ENCODE measurements around the gene C4orf36. TPM values are rescaled to one million over a fixed set of nuclear protein-coding genes. Genes with fewer than 3 reads are reported as not detected.
A peak's percentile ranks its signal among the peaks of the same experiment; 100 is the strongest.

C4orf36 gene
- total RNA-seq, 1 donor from 2014 or later: not detected

- Histone ChIP-seq H3K9me3 (ENCODE audit: insufficient read depth, low read depth, low read length) (no peaks in the 10 kb centered on the region), H3K27ac (ENCODE audit: low read depth, low read length) (no peak overlapping the region), H3K4me3 (ENCODE audit: insufficient read depth, low read depth, low read length) (no peak overlapping the region), H3K4me1 (ENCODE audit: insufficient read depth, low read length) (no peaks in the 10 kb centered on the region), H3K79me2 (ENCODE audit: insufficient read depth, low read length) (no peaks in the 10 kb centered on the region), H3K27me3 (ENCODE audit: insufficient read depth, low read length) (no peaks in the 10 kb centered on the region), H3K4me2 (ENCODE audit: low read length) (no peak overlapping the region), H3K9ac (ENCODE audit: low read length) (no peak overlapping the region), H2AFZ (ENCODE audit: low read depth, low read length) (no peak overlapping the region), H3K36me3 (ENCODE audit: insufficient read depth, low read length) (no peaks in the 10 kb centered on the region), H4K20me1 (ENCODE audit: insufficient read depth, low read length) (no peaks in the 10 kb centered on the region)
- Mint-ChIP-seq H3K27me3 (ENCODE audit: low read depth, unreplicated experiment) (peaks cover 2% of the 10 kb centered on the region), H3K27ac (ENCODE audit: unreplicated experiment) (no peak overlapping the region), H3K4me3 (ENCODE audit: unreplicated experiment) (peak overlapping the region; percentile 91), H3K4me1 (ENCODE audit: low read depth, unreplicated experiment) (no peaks in the 10 kb centered on the region), H3K36me3 (ENCODE audit: low read depth, unreplicated experiment) (no peaks in the 10 kb centered on the region), H3K9me3 (ENCODE audit: unreplicated experiment) (peaks cover 2% of the 10 kb centered on the region)
- TF ChIP-seq EZH2 (IDR thresholded peaks at IDR 0.05; ENCODE audit: insufficient read depth, low read length) (no peak), CTCF (IDR thresholded peaks at IDR 0.05; ENCODE audit: insufficient read depth, low read depth, low read length) (no peak)
- FAIRE-seq (no peak), DNase-seq (ENCODE audit: low read depth) (no peak)
Measured at GRCh38 chr4:86890790-86891189, 1.4 kb downstream of the C4orf36 start.

- peaks cover 16% of the 10 kb centered on the region for H3K9me3 Mint-ChIP-seq (ENCODE audit: unreplicated experiment)
- TF ChIP-seq EZH2 (IDR thresholded peaks at IDR 0.05; ENCODE audit: insufficient read depth, low read length): no peak
- no peak for TF ChIP-seq CTCF (IDR thresholded peaks at IDR 0.05; ENCODE audit: insufficient read depth, low read depth, low read length)
- Histone ChIP-seq H2AFZ (ENCODE audit: low read depth, low read length) (no peak overlapping the region), H3K36me3 (ENCODE audit: insufficient read depth, low read length) (no peaks in the 10 kb centered on the region), H3K4me2 (ENCODE audit: low read length) (no peak overlapping the region), H3K4me3 (ENCODE audit: insufficient read depth, low read depth, low read length) (no peak overlapping the region), H3K79me2 (ENCODE audit: insufficient read depth, low read length) (no peaks in the 10 kb centered on the region), H3K9ac (ENCODE audit: low read length) (no peak overlapping the region), H3K9me3 (ENCODE audit: insufficient read depth, low read depth, low read length) (peaks cover 9% of the 10 kb centered on the region), H3K27ac (ENCODE audit: low read depth, low read length) (no peak overlapping the region), H3K27me3 (ENCODE audit: insufficient read depth, low read length) (no peaks in the 10 kb centered on the region), H3K4me1 (ENCODE audit: insufficient read depth, low read length) (no peaks in the 10 kb centered on the region), H4K20me1 (ENCODE audit: insufficient read depth, low read length) (no peaks in the 10 kb centered on the region)
- no peak for FAIRE-seq
- no peak overlapping the region for H3K27ac Mint-ChIP-seq (ENCODE audit: unreplicated experiment)
- no peak overlapping the region for H3K4me3 Mint-ChIP-seq (ENCODE audit: unreplicated experiment)
- H3K36me3 Mint-ChIP-seq (ENCODE audit: low read depth, unreplicated experiment): peaks cover 2% of the 10 kb centered on the region
- no peak for DNase-seq (ENCODE audit: low read depth)
- no peaks in the 10 kb centered on the region for H3K27me3 Mint-ChIP-seq (ENCODE audit: low read depth, unreplicated experiment)
- no peaks in the 10 kb centered on the region for H3K4me1 Mint-ChIP-seq (ENCODE audit: low read depth, unreplicated experiment)
Measured at GRCh38 chr4:86879641-86880040, 12.6 kb downstream of the C4orf36 start.

- H3K9me3 ChIP-seq (ENCODE audit: insufficient read depth, low read depth, low read length): peaks cover 9% of the 10 kb centered on the region
- FAIRE-seq: no peak
- no peaks in the 10 kb centered on the region for H3K4me1 Mint-ChIP-seq (ENCODE audit: low read depth, unreplicated experiment)
Measured at GRCh38 chr4:86878640-86879039, 13.6 kb downstream of the C4orf36 start.

More at GRCh38 chr4:86878640-86879039, 13.6 kb downstream of the C4orf36 start:
- no peak overlapping the region for H3K27ac ChIP-seq (ENCODE audit: low read depth, low read length)
- peaks cover 2% of the 10 kb centered on the region for H3K36me3 Mint-ChIP-seq (ENCODE audit: low read depth, unreplicated experiment)
- H3K4me3 ChIP-seq (ENCODE audit: insufficient read depth, low read depth, low read length): no peak overlapping the region
- H3K27ac Mint-ChIP-seq (ENCODE audit: unreplicated experiment): no peak overlapping the region
- H3K4me3 Mint-ChIP-seq (ENCODE audit: unreplicated experiment): no peak overlapping the region
- no peak overlapping the region for H2AFZ ChIP-seq (ENCODE audit: low read depth, low read length)
- TF ChIP-seq EZH2 (IDR thresholded peaks at IDR 0.05; ENCODE audit: insufficient read depth, low read length) (no peak), CTCF (IDR thresholded peaks at IDR 0.05; ENCODE audit: insufficient read depth, low read depth, low read length) (no peak)
- H4K20me1 ChIP-seq (ENCODE audit: insufficient read depth, low read length): no peaks in the 10 kb centered on the region
- no peaks in the 10 kb centered on the region for H3K79me2 ChIP-seq (ENCODE audit: insufficient read depth, low read length)
- H3K36me3 ChIP-seq (ENCODE audit: insufficient read depth, low read length): no peaks in the 10 kb centered on the region
- H3K27me3 Mint-ChIP-seq (ENCODE audit: low read depth, unreplicated experiment): no peaks in the 10 kb centered on the region
- H3K4me2 ChIP-seq (ENCODE audit: low read length): no peak overlapping the region
- no peak for DNase-seq (ENCODE audit: low read depth)
- peaks cover 16% of the 10 kb centered on the region for H3K9me3 Mint-ChIP-seq (ENCODE audit: unreplicated experiment)
- no peaks in the 10 kb centered on the region for H3K4me1 ChIP-seq (ENCODE audit: insufficient read depth, low read length)
- no peak overlapping the region for H3K9ac ChIP-seq (ENCODE audit: low read length)
- H3K27me3 ChIP-seq (ENCODE audit: insufficient read depth, low read length): no peaks in the 10 kb centered on the region

Measured in astrocyte (in vitro differentiated cells and primary cell).